HG03135 (cell line): ENCODE results near the gene TLCD3A.

Source experiments
- ATAC-seq: cut with Tn5 transposase; IDR thresholded peaks from one replicate; pipeline ENCODE4 v1.9.1; 2021; ENCODE audit warnings: mild to moderate bottlenecking, moderate library complexity; ENCODE audit not compliant: unreplicated experiment

The TLCD3A gene

DNA sequence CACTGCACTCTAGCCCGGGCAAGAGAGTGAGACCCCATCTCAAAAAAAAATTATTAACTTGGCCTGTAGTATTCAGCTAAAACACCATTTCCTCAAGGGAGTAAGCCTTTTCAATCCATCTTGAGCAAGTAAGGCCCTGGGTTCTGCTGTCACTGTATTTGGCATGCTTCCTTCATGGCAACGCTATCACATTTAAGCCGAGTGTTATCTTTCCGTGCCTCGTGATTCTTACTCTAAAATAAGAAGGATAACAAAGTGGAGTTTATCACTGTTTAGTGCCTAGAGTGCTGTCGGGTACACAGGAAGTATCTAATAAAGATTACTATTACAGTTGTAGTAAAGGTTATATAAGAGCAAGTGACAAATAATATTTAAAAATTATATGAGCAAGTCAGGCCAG is 26.5 kb upstream of the TLCD3A start:
- no peak for ATAC-seq

DNA sequence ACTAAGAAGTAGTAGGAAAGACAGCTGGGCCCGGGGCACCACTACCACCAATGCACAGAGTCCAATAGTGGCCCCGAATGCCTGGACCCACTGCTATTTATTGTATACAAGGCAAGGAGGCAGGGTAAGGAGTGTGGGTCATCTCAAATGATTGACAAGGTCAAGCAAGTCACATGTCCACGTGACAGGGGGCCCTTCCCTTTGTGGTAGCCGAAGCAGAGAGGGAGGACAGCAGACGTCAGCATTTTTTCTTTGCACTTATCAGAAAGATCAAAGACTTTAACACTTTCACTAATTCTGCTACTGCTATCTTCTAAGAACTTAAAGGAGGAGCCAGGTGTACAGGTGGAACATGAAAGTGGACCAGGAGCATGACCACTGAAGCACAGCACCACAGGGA is 24.3 kb upstream of the TLCD3A start:
- no peak for ATAC-seq

DNA sequence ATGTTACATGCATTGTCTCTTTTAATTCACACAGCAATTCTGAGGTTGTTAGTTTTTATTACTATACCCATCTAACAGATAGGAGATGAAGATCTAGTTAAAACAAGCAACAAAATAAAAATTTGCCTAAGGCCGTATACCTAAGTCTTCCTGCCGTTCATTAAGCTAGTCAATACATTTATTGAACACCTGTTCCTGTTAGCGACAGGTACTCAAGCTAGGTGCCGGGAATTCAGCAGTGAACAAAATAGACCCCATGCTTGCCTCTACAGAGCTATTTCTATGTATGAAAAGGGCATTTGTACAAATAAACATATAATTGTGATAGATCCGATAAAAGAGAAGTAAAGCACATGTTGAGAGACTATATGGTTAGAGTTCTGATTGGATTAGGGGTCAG is 14.3 kb upstream of the TLCD3A start:
- no peak for ATAC-seq

DNA sequence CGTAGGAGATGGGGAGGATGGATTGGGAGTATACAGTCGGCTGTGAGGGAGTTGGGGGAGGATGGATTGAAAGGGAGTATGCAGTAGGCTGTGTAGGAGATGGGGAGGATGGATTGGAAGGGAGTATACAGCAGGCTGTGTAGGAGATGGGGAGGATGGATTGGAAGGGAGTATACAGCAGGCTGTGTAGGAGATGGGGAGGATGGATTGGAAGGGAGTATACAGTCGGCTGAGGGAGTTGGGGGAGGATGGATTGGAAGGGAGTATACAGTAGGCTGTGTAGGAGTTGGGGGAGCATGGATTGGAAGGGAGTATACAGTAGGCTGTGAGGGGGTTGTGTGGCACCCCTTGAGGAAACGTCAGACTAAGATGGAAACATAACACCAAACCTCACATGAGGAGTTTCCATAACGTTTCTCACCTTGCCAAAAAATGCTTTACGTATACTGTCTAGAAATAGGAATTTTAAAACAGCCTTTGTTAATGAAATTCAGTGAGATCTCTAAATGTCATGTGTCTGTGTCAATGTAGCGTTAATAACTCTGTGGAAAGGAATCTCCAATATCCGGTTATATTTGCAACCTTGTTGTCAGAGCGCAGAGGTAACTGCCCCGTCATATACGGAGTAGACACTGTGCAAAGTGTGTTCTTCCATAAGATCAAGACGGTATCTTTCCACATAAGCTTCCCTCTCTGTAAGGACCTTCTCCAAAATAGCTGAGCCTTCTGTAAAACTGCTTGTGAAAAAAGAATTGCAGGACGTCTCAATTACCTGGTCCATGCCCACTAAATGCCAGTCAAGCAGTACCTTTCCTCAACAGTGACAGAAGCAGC is 11.5 kb upstream of the TLCD3A start:
- no peak for ATAC-seq

DNA sequence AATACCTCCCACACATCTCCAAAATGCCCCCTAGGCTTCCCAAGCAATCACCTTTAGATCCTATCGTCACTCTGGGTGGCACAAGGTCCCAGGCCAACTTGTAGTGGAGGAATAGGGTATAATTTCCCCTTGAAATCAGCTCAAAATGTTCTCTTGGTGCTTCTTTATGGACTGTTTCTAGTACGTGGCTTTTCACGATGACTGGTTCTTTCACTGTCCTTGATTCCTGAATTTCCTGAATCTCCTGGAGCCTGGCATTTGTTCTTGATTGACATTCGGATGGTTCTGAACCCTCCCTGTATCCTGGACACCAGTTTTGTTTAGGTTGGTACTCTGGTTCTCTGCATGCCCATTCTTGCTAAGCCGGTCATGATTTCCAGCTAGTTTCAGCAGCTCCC is 10.9 kb upstream of the TLCD3A start:
- ATAC-seq: no peak

DNA sequence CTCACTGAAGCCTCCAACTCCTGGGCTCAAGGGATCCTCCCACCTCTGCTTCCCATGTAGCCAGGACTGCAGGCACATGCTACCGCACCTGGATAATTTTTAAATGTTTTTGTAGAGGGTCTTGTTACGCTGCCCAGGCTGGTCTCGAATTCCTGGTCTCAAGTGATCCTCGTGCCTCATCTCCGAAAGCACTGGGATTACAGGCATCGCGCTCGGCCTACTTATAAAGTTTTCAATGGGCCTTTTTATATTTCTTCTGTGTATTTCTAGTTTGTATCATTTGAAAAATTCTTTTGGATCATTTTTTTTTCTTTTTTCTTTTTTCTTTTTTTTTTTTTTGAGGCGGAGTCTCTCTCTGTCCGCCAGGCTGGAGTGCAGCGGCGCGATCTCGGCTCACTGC is 7.3 kb upstream of the TLCD3A start:
- no peak for ATAC-seq

DNA sequence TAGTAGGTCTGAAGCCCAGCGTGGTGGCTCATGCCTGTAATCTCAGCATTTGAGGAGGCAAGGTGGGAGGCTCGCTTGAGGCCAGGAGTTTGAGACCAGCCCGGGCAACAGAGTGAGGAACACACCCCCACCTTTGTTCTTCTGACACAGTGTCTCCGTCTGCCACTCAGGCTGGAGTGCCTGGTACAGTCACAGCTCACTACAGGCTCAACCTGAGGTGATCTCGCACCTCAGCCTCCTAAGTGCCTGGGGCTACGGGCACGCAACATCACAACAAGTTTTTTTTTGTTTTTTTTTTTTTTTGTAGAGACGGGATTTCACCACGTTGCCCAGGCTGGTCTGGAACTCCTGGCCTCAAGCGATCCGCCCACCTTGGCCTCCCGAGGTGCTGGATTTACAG is 6.7 kb upstream of the TLCD3A start:
- ATAC-seq: no peak

DNA sequence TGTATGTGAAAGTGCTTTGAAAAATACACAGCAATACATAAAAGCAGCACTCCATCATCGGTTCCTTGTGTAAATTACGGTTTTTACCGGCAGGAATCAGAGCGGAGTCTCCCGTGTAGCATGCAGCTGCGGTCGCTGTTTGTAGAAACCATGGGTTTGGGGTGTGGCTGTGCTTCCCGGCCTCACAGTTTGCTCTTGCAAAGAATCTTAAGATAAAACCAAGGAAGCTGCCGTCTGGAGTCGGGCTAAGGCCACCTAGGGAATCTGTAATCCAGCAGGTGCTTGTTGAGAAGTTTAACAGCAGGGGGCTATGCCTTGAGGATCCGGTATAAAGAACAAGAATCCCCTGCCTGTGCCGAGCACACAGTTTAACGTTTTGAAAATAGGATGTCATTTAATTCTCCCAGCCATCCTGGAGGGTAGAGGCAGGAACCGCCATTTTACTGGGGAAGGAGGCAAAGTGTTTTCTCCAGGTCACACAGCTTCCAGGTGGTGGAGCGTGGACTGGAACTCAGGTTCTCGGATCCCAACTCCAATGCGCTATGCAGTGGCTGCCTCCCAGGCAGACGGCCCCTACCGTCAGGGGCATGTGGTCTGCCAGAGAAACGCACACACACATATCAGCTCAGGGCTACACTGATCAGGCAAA is 6.0 kb upstream of the TLCD3A start:
- ATAC-seq: no peak

DNA sequence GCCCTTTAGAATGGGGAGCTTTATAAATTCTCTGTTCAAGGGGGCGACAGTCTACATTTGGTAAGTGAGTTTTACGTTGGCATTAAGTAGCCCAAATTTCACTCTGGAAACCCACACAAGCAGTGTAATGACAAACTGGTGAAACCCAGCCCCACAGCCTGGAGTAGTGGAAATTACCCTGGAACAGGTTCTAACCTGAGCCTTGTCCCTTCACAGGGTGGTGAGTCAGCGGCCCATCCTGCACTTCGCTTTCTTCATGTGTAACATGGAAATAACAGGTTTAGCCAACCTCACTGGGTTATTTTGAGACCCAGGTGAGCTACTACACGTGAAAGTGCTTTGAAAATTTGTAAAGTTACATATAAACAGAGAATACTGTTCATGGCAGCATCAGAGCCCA is 3.5 kb upstream of the TLCD3A start:
- no peak for ATAC-seq

DNA sequence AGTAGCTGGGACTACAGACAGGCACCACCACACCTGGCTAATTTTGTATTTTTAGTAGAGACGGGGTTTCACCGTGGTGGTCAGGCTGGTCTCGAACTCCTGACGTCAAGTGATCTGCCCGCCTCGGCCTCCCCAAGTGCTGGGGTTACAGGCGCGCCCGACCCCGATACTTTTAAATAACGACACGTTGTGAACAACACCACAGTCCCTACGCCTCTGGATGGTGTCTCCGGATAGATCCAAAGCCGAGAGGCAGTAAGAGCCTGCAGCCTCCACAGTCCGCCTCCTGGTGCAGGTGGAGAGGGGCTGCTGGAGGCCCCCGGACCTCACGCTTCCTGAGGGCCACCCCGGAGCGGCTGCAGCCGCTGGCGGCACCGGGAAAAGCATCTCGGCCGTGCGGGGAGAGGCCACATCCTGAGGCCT is 741 bp upstream of the TLCD3A start:
- ATAC-seq: no peak

DNA sequence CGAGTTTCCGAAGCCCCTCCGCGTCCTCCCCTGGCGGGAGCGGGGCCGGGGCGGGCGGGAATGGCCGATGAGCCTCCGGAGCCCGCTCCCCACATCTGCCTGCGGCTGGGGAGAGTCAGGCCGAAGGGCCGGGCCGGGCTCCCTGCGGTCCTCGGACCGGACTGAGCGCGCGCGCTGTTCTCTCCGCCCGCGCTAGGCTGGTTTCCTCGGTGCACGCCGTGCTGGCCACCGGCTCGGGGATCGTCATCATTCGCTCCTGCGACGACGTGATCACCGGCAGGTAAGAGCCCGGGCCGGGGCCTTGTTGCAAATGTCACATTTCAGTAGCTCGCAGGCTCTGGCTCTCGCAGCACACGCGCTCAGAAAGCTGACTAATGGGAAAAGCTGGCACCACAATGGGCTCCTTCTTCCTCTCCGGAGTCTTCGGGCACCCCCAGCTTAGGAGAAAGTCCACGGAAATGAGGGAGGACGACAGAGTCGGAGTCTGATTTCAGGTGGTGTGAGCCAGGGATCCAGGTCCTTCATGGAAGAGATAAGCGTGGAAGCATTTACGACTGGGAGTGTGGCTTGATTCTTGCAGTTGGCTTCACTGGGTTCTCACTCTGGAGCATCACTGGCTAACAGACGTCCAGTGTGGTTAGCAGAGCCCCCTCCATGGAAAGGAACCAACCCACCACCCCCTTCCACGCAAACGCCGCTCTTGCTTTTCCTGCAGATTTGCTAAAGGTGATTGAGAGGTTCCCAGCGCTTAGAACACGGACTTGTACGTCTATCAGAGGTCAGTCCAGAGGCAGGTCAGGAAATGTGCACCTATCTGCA is 715 bp downstream of the TLCD3A start:
- ATAC-seq: no peak

DNA sequence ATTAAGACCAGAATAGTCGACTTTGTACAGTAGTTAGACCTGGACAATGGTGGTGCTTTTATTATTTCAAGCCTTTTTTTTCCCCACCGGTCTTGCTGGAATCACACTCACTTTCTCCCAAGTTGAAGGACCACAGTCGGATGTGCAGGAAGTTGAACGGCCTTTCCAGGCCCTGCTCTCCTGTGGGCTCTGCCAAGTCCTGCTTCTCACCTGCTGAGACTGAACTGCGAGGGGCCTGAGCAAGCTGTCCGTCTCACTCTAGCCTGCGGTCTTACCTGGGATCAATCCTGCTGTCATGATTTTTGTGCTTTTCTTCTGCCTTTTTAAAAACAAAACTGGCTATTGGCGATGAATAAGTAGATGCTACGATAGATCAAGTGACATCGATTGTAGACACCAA is 1.3 kb downstream of the TLCD3A start:
- no peak for ATAC-seq

DNA sequence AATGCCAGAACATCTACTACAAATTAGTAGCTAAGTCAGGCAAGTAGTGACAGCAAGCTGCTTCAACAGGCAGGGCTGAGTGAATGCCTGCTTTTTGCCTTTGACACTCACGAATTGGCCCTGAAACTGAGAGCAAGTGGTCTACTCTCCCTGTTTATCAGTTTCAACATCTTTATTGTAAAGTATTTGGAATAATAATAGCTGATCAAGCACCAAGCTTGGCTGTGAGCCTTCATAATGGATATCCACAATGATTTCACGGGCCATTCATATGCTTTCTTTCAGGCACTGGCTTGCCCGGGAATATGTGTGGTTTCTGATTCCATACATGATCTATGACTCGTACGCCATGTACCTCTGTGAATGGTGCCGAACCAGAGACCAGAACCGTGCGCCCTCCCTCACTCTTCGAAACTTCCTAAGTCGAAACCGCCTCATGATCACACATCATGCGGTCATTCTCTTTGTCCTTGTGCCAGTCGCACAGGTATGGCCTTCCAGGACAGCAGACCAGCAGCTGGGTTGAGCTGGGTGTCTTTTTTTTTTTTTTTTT is 5.2 kb downstream of the TLCD3A start:
- ATAC-seq: no peak

DNA sequence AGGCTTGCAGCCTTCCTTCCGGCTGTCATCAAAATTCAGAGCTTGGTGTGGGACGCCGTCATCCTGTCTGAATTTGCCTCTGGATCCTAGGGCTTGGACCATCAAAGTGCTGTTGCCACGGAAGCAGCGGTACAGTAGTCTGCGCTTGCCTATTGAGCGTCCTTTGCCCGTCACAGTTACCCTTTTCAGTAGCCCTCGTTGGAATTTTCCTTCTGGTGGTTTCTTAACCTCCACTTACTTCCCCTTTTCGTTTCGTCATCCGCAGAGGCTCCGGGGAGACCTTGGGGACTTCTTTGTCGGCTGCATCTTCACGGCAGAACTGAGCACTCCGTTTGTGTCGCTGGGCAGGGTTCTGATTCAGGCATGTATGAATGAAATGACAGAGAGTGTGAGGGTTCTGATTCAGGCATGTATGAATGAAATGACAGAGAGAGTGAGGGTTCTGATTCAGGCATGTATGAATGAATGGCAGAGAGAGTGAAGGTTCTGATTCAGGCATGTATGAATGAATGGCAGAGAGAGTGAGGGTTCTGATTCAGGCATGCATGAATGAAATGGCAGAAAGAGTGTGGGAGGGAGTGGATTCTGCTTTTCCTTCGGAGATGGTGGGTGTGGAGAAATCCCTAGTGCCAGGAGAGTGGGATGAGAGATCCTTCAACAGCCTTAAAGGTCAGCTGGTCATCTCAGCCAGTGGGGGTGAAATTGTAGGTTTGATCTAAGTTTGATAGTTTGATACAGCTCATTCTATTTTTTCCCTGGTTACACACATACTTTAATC is 8.0 kb downstream of the TLCD3A start:
- ATAC-seq: peak; percentile 62

DNA sequence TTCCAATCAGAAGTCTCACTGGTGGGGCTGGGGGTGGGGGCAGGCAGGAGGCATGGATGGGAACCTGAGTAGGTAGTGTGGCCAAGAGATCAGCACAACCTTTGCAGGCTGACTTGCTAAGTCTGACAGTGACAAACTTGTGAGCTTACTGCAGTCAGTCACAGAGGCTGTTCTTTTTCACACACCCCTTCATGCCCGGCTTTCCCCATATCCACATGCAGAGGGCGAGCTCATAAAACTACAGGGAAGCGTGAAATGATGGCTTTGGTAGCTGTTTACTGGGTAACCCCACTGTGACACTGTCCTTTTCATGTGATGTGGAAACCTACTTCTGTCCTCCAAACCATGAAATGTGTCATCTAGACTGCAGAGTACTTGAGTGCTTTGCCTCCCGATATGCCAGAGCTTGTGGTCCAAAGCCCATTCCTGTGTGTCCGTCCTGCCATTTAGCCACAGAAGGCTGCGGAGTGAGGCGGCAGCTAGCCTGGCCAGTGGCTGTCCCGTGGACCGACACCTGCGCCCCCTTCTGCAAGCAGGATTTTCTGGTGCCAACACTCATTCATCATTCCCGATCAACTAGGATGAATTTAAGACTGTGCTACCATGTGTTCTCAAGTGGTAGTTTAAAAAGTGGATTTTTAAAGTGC is 9.9 kb downstream of the TLCD3A start:
- ATAC-seq: no peak

DNA sequence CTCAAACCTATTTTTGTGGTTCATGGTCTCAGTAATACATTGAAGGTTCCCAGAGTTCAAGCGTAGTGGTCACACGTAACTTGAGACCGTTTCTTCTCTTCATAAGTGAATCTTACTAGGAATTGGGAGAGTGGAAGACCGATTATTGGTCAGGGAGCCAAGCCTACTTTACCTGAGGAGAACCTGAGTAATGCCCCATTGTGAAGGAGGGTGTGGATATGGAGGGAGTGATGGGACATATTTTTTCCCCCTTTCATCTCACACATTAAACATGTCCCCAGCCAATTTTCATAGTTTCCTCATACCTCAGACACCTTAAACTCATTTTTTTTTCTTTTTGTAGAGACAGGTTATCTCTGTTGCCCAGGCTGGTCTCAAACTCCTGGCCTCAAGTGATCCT is 10.7 kb downstream of the TLCD3A start:
- no peak for ATAC-seq

DNA sequence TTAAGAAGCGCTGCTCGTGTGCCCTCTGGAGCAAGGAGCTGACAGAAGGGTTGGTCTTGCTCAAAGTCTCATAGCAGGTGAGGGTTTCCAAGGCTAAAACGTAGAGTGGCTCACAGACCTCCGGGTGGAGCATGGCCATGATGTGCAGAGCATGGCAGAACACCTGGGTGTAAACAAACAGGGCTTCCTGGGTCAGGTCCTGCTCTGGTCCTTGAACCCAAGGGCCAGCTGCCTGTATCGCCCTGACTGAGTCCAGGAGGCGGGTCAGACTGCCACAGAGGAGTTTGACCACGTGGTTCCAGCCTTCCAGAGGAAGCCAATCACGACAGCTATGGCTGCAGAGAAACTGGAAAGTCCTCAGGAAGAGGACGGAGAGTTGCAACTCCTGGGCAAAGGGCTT is 12.5 kb downstream of the TLCD3A start:
- no peak for ATAC-seq

DNA sequence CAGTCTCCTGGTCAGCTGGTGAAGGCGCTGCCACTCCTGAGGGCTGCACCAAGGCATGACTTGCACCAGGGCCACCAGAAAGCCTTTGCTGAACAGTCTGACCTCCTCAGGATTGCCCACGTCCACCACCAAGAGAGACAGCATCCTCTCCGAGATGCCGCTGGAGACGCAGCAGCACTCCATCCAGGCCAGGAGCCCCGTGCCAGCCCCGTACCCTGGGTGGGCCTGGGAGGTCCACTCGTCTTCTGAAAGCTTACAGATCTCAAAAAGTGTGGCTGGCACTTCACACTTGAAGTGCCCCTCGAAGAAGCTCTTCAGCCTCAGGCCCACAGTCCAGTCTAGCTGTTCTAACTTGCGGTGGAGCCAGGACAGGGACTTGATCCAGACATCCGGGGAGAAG is 13.0 kb downstream of the TLCD3A start:
- ATAC-seq: no peak

DNA sequence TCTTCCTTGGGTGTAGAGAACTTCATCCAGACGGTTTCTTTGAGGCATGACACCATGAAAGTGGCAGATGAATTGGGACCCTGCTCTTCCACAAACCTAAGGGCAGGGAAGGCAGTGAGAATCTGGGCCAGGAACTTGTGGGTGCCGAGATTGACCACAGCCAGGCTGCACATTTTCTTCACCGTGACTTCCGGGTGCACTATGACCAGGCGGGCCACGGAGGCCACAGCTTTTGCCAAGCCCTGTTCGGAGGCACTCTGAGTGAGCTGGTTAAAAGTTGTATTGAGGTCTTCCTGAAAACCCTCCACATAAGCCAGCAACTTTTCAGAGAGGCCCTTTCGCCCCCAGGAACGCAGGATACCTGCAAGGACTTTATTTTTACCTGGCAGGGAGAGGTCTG is 13.8 kb downstream of the TLCD3A start:
- no peak for ATAC-seq
